IPS-20b (cell line): ENCODE data around the gene IDE.

Experiments
- H3K27ac ChIP-seq: one replicate; pipeline ENCODE4 v1.5.1; 2013; ENCODE audit warnings: low read length
- H3K27me3 ChIP-seq: 2 replicates; pipeline ENCODE4 v1.6.1; 2013; ENCODE audit warnings: mild to moderate bottlenecking, low read length, inconsistent platforms; ENCODE audit not compliant: insufficient read depth
- H3K36me3 ChIP-seq: 2 replicates; pipeline ENCODE4 v1.6.1; 2013; ENCODE audit warnings: low read depth, mild to moderate bottlenecking, inconsistent platforms, low read length, moderate library complexity; ENCODE audit not compliant: insufficient read depth
- H3K4me1 ChIP-seq: 2 replicates; pipeline ENCODE4 v1.6.1; 2013; ENCODE audit warnings: mild to moderate bottlenecking, control low read depth, inconsistent platforms, low read length, moderate library complexity; ENCODE audit not compliant: insufficient read depth
- H3K4me3 ChIP-seq: 2 replicates; pipeline ENCODE4 v1.5.1; 2013; ENCODE audit warnings: mild to moderate bottlenecking, low read length, inconsistent platforms
- H3K9ac ChIP-seq: 2 replicates; pipeline ENCODE4 v1.6.1; 2013; ENCODE audit warnings: low read depth, mild to moderate bottlenecking, inconsistent platforms, low read length, moderate library complexity
- H3K9me3 ChIP-seq: 2 replicates; pipeline ENCODE4 v1.6.1; 2013; ENCODE audit warnings: mild to moderate bottlenecking, low read depth, low read length, inconsistent platforms; ENCODE audit not compliant: insufficient read depth

Gene IDE

GRCh38 chr10:92523639-92524038 is 50.3 kb downstream of the IDE start:
- H3K36me3 ChIP-seq, result peaks cover 14% of the 10 kb centered on the region
- H3K9me3 ChIP-seq, result no peaks in the 10 kb centered on the region

GRCh38 chr10:92517034-92517655 is 56.7 kb downstream of the IDE start:
- H3K36me3 ChIP-seq, result peaks cover 30% of the 10 kb centered on the region
- no peak overlapping the region for H3K27ac ChIP-seq
- H3K9ac ChIP-seq, result no peak overlapping the region
- no peaks in the 10 kb centered on the region for H3K27me3 ChIP-seq
- no peaks in the 10 kb centered on the region for H3K4me1 ChIP-seq
- H3K4me3 ChIP-seq, result no peak overlapping the region
- no peaks in the 10 kb centered on the region for H3K9me3 ChIP-seq

More at GRCh38 chr10:92523639-92524038, 50.3 kb downstream of the IDE start:
- H3K4me1 ChIP-seq, result no peaks in the 10 kb centered on the region
- H3K4me3 ChIP-seq, result no peak overlapping the region
- no peak overlapping the region for H3K9ac ChIP-seq
- H3K27ac ChIP-seq, result no peak overlapping the region
- no peaks in the 10 kb centered on the region for H3K27me3 ChIP-seq

- Histone ChIP-seq H3K4me1 (no peaks in the 10 kb centered on the region), H3K27me3 (no peaks in the 10 kb centered on the region), H3K9me3 (no peaks in the 10 kb centered on the region), H3K4me3 (no peak overlapping the region), H3K27ac (no peak overlapping the region), H3K36me3 (peaks cover 68% of the 10 kb centered on the region), H3K9ac (no peak overlapping the region)
Observed at GRCh38 chr10:92508866-92509265, 65.0 kb downstream of the IDE start.

GRCh38 chr10:92506336-92506735 is 67.6 kb downstream of the IDE start:
- Histone ChIP-seq H3K9ac (no peak overlapping the region), H3K4me3 (no peak overlapping the region), H3K27ac (no peak overlapping the region), H3K36me3 (peaks cover 60% of the 10 kb centered on the region), H3K9me3 (no peaks in the 10 kb centered on the region), H3K4me1 (no peaks in the 10 kb centered on the region), H3K27me3 (no peaks in the 10 kb centered on the region)

GRCh38 chr10:92505044-92505443 is 68.8 kb downstream of the IDE start:
- no peak overlapping the region for H3K9ac ChIP-seq
- H3K4me3 ChIP-seq, result no peak overlapping the region
- H3K4me1 ChIP-seq, result no peaks in the 10 kb centered on the region
- H3K27me3 ChIP-seq, result no peaks in the 10 kb centered on the region
- H3K27ac ChIP-seq, result no peak overlapping the region
- no peaks in the 10 kb centered on the region for H3K9me3 ChIP-seq
- H3K36me3 ChIP-seq, result peaks cover 57% of the 10 kb centered on the region

- no peaks in the 10 kb centered on the region for H3K9me3 ChIP-seq
- no peak overlapping the region for H3K27ac ChIP-seq
- no peaks in the 10 kb centered on the region for H3K27me3 ChIP-seq
- H3K4me3 ChIP-seq, result no peak overlapping the region
- H3K9ac ChIP-seq, result no peak overlapping the region
- peaks cover 43% of the 10 kb centered on the region for H3K36me3 ChIP-seq
- no peaks in the 10 kb centered on the region for H3K4me1 ChIP-seq
Observed at GRCh38 chr10:92502296-92502808, 71.5 kb downstream of the IDE start.

- Histone ChIP-seq H3K9ac (no peak overlapping the region), H3K27me3 (no peaks in the 10 kb centered on the region), H3K9me3 (no peaks in the 10 kb centered on the region), H3K4me1 (no peaks in the 10 kb centered on the region), H3K27ac (no peak overlapping the region), H3K36me3 (peaks cover 45% of the 10 kb centered on the region), H3K4me3 (no peak overlapping the region)
Observed at GRCh38 chr10:92493362-92493761, 80.5 kb downstream of the IDE start.

- Histone ChIP-seq H3K4me3 (no peak overlapping the region), H3K27me3 (no peaks in the 10 kb centered on the region), H3K36me3 (peaks cover 51% of the 10 kb centered on the region), H3K4me1 (no peaks in the 10 kb centered on the region), H3K27ac (no peak overlapping the region), H3K9ac (no peak overlapping the region), H3K9me3 (no peaks in the 10 kb centered on the region)
Observed at GRCh38 chr10:92492748-92493240, 81.1 kb downstream of the IDE start.

- H3K27me3 ChIP-seq, result no peaks in the 10 kb centered on the region
- H3K9me3 ChIP-seq, result no peaks in the 10 kb centered on the region
- no peak overlapping the region for H3K9ac ChIP-seq
- H3K27ac ChIP-seq, result no peak overlapping the region
- H3K36me3 ChIP-seq, result peaks cover 73% of the 10 kb centered on the region
- no peak overlapping the region for H3K4me3 ChIP-seq
- no peaks in the 10 kb centered on the region for H3K4me1 ChIP-seq
Observed at GRCh38 chr10:92490387-92490786, 83.5 kb downstream of the IDE start.

- no peak overlapping the region for H3K27ac ChIP-seq
- H3K4me1 ChIP-seq, result no peaks in the 10 kb centered on the region
- H3K9ac ChIP-seq, result no peak overlapping the region
- peaks cover 80% of the 10 kb centered on the region for H3K36me3 ChIP-seq
- H3K4me3 ChIP-seq, result no peak overlapping the region
- H3K9me3 ChIP-seq, result no peaks in the 10 kb centered on the region
- H3K27me3 ChIP-seq, result no peaks in the 10 kb centered on the region
Observed at GRCh38 chr10:92486637-92487036, 87.3 kb downstream of the IDE start.

- H3K9ac ChIP-seq, result no peak overlapping the region
- H3K9me3 ChIP-seq, result no peaks in the 10 kb centered on the region
- no peaks in the 10 kb centered on the region for H3K27me3 ChIP-seq
- H3K4me3 ChIP-seq, result no peak overlapping the region
- no peaks in the 10 kb centered on the region for H3K4me1 ChIP-seq
- no peak overlapping the region for H3K27ac ChIP-seq
- peaks cover 80% of the 10 kb centered on the region for H3K36me3 ChIP-seq
Observed at GRCh38 chr10:92483539-92483938, 90.4 kb downstream of the IDE start.

GRCh38 chr10:92480413-92480812 is 93.5 kb downstream of the IDE start:
- Histone ChIP-seq H3K9me3 (no peaks in the 10 kb centered on the region), H3K27ac (no peak overlapping the region), H3K27me3 (no peaks in the 10 kb centered on the region), H3K36me3 (peaks cover 71% of the 10 kb centered on the region), H3K9ac (no peak overlapping the region), H3K4me1 (no peaks in the 10 kb centered on the region), H3K4me3 (no peak overlapping the region)
